Measurements from ENCODE around the gene SHCBP1L.

Gene SHCBP1L

DNA sequence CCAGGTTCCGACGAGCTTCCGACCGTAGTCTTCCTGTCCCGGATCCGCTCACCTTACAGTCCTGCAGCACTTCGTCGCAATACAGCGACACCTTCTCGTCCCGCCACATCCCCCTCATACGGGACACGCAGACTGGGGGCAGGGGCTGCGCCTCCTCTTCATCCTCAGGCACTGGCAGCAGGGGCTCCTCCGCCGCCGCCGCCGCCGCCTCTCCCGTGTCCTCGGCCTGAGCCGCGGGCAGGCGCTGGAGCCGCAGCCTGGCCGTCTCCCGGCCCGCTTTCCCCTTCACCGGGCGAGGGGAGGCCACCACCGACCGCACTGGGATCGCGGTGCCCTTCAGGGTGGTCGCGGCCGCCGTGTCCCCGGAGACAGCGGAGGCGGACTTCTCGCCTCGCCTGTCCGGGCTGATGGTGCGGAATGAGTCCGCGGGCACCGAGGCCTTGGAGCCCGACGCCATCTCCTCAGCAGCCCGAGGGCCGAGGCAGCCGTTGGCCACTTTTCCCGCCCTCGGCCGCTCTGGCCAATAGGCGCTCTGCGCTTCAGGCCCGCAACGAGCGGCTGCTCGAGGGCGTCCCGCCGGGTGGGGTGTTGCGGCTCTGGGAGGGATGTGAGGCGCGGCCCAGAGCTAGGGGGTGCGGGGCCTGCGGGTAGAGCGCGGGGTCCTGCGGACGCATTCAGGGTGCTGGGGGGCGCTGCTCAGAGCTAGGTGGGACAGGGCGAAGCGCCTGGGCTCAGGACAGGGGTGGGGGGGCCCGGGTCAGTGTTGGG lies at the start of gene SHCBP1L:
TSS of gene SHCBP1L (minus strand) at position 490 of the 768 bp plus-strand sequence. CDS start at position 457, 33 bp downstream.
- no peak for DNase-seq (ENCODE audit: low spot score)

DNA sequence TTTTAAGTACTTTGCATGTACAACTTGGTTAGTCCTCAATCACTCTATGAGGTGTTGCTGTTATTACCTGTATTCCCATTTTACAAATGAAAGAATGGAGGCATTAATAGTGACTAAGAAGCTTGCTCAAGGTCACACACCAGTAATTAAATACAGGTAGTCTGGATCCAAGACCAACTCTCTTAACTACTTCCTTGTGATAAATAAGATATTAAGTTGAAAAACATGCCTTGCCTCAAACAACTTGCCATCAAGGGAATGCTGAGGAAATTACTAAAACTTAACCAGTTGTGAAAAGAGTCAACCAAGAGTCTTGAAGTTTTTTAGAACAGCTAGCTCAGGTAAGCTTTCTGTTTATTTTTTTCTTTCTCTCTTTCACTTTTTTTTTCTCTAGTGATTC lies 49.3 kb upstream of the SHCBP1L start:
- DNase-seq (ENCODE audit: low spot score), result peak; percentile 92

DNA sequence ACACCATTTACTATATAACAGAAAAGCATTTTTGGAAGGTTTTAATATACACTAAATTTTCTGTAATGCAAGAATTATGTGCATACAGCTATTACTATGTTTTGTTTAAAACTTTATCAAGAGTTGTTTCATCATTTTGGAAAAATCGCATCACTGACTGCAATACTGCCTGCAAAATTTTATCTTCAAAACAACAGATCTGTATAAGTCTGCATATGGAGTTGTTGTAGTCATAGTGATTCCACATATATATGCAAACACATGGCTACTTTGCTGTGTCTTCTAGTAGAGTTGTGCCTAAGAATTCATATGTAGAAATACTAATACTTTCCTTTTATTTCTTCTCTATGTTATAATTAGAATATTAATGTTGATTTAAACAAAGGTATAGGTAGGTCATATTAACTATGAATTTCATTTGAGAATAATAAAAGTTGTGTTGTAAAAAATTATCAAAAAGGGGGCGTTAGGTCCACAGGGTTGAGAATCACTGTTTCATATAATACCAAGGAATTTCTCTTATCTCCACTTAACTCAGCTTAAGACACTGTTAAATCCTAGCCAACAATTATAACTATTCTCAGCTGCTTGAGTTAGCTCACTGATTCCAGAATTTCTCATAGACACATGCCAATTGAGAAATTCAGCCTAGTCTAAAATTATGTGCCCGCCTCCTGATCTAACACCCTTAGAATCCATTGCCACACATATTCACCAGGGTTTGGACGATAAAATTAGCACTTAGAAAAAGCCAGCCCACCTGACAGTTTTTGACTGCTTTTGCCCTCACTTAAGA lies 47.4 kb upstream of the SHCBP1L start:
- no peak for DNase-seq (ENCODE audit: low spot score)

DNA sequence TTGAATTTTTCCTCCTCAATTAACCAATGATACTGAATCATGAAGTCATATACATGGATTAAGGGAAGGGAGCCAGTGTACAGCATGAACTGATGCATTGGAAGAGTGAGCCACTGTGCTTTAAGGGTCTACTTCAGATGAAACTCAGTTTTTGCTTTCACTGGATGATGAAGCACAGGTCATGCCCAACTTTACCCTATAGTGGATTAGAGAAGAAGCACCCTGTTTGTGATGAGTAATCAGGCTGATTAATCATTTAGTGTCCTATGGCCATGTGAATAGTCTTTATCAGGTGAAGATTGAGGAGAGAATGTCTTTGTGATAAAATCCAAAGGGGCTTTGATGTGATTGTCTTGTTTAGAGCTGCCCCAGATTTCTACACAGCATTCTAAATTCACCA lies 45.5 kb upstream of the SHCBP1L start:
- DNase-seq (ENCODE audit: low spot score), result peak; percentile 51

DNA sequence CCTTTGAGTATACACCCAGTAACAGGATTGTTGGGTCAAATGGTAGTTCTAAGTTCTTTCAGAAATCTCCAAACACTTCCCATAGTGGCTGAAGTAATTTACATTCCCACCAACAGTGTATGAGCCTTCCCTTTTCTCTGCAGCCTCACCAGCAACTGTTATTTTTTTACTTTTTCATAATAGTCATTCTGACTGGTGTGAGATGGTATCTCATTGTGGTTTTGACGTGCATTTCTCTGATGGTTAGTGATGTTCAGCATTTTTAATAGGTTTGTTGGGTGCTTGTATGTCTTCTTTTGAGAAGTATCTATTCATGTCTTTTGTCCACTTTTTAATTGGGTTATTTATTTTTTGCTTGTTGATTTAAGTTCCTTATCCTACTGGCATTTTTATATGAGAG lies 43.9 kb upstream of the SHCBP1L start:
- DNase-seq (ENCODE audit: low spot score), result no peak

DNA sequence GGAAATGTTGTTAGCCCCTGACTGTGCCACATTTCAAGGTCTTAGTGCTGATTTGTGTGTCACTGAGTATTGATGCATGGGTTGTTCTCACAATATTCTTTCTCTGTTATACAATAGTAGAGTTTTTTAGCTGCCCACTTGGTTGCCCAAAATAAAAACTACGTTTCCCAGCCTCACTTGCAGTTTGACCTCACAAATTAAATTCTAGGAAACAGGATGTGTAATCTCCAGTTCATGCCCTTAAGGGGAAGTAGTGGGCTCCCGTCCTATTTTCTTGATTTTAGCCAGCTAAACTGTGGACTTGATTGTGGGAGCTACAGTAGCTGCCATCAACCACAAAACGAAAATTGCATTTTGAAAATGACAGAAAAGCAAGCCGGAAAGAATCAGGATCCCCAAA lies 42.9 kb upstream of the SHCBP1L start:
- DNase-seq (ENCODE audit: low spot score), result no peak

DNA sequence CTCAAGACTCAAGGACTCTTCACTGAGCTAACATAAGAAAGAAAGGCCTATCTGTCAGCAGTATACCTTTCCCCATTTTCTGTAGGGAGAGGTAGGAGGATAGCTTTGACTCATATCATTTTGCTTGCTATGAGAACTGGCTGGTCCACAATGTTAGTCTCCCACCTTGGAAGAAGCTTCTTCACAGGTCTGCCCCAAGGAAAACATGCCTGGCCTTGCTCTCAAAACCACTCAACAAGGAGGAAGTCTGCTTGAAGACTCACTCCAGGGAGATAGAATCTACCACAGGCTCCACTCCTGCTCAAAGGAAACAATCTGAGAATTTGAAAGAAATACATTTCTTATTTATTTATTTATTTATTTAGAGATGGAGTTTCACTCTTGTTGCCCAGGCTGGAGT lies 40.8 kb upstream of the SHCBP1L start:
- no peak for DNase-seq (ENCODE audit: low spot score)

DNA sequence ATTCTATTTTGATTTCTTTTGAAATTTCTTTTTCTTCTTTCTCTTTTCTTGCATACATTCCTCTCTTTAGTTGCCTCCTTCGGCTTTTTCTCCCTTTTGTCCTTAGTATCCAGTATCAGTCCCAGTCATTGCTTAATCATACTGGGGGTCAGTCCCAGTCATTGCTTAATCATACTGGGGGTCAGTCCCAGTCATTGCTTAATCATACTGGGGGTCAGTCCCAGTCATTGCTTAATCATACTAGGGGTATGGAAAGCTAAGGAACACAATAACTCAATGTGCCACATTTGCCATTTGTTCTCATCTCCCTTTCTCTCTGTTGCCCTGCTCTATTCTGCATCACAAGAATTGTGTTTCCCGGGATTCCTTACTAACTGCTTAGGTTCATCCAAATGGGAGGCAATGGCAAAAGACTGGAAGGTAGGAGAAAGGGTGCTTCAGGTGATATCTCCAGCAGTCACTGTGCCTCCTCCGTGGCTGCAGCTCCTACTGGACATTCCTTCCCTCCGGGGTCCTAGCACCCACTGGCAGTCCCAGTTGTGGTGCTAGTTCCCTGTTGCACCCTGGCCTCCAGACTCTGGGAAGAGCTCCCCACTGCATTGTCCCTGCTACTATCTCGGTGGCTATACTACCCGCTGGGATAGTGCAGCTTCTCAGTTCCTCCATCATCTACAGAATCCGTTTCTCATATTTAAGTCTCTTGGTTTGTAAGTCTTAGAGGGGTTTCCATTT lies 37.6 kb upstream of the SHCBP1L start:
- DNase-seq (ENCODE audit: low spot score), result peak; percentile 50

DNA sequence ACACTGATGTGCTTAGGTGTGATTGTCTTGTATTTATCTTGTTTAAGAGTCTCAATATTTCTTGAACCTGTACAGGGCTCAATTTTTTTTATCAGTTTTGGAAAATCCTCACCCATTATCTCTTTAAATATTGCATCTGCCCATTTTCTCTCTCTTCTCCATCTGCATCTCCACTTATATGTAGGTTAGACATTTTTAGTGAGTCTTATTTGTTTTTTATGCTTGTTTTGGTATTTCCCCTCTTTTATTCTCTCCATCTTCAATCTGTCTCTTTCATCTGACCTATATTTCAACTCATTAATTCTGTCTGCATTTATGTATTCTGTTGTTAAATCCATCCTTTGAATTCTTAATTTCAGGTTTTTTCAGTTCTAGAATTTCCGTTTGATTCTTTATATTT lies 32.9 kb upstream of the SHCBP1L start:
- no peak for DNase-seq (ENCODE audit: low spot score)

DNA sequence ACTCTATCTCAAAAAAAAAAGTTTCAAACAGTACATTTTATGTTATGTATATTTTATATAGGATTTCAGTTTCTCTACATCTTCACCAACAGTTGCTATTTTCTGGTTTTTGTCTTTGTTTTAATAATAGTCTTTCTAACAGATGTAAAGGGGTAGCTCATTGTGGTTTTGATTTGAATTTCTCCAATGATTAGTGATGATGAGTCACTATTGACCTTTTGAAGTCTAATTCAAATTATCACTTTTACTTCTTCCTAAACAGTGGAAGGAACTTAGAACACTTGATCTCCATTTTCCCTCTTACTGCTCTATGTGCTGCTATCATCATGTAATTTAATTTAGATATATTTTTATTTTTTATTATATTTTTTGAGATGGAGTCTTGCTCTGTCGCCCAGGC lies 31.7 kb upstream of the SHCBP1L start:
- DNase-seq (ENCODE audit: low spot score), result no peak

DNA sequence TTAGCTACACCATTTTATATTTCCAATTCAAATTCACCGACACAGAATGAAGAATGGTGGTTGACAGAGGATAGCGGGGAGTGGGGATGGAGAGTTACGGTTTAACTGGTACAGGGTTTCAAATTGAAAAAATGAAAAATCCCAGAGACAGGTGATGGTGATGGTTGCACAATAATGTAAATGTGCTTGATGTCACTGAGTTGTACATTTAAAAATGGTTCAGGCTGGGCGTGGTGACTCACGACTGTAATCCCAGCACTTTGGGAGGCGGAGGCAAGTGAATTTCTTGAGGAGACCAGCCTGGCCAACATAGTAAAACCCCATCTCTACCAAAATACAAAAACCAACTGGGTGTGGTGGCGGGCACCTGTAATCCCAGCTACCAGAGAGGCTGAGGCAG lies 31.2 kb upstream of the SHCBP1L start:
- no peak for DNase-seq (ENCODE audit: low spot score)

DNA sequence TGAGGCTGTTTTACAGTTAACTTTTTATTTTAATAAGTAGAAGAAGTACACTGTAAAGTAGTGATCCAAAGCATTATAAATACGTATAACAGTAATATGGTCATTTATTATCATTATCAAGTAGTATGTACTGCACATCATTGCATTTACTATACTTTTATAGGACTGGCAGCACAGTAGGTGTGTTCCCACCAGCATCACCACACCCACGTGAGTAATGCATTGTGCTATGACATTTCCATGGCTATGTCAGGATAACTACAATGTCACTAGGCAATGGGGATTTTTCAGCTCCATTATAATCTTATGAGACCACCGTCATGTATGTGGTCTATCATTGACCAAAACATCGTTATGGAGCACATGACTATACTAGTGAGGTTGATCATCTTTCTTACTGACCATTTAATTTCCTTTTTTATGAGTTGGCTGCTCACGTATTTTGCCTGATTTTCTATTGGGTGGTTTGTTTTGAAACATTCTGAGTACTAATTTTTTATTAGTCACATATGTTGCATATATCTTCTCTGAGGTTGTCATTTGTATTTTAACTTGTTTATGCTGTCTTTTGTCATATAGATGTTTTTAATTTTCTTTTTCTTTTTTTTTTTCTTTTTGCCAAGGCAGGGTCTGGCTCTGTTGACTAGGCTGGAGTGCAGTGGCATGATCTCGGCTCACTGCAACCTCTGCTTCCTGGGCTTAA lies 25.3 kb upstream of the SHCBP1L start:
- no peak for DNase-seq (ENCODE audit: low spot score)

DNA sequence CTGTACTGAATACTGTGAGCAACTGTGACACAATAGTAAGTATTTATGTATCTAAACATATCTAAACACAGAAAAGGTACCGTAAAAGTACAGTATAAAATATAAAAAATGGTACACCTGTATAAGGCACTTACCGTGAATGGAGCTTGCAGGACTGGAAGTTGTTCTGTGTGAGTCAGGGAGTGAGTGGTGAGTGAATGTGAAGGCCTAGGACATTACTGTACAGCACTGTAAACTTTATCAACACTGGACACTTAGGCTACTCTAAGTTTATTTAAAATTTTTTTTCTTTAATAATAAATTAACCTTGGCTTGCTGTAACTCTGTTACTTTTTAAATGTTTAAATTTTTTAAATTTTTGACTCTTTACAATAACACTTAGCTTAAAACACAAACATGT lies 24.5 kb upstream of the SHCBP1L start:
- peak; percentile 40 for DNase-seq (ENCODE audit: low spot score)

DNA sequence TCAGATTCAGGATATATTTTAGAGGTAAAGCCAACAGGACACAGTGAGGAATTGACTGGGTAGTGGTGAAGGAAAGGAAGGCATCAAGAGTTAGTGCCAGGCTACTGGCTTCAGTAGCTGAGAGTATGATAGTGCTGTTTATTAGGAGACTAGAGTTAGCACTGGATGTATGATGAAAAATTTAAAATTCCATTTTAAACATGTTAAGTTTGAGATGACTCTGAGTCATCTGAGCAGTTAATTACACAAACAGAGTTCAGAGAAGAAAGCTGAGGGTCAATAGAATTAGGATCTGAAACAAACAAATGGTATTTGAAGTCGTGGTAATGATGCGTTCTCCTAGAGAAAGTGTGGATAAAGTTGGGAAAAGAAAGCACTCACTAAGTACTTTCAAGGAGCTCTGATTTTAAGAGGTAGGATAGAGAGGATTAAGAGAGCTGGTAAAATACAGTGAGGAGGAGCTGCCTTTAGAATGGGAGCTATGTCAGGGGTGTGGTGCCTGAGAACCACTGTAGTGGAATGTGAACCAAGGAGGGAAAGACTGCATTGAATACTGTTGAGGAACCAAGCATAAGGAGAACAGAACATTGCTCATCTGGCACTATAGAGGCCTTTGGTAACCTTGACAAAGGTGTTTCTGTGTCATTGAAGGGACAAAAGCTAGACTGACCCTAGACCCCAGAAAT lies 21.7 kb upstream of the SHCBP1L start:
- DNase-seq (ENCODE audit: low spot score), result no peak

DNA sequence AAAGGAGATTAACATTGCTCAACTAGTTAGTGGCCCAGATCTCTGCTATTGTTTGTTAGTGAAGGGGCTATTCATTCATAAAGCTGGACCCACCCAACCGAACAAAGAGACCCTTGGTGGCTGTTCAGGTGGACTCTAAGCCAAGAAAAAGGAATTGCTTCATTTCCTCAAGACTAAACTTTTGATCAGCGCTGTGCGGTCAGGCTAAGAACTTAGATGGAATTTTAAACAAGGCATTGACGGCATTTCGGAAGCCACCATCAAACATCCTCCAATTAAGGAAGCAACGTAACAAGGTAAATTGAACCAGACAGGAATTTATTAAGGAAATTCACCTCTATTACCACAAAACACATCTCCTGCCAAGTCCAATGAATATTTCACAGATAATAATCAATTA lies 19.9 kb upstream of the SHCBP1L start:
- DNase-seq (ENCODE audit: low spot score), result peak; percentile 29

DNA sequence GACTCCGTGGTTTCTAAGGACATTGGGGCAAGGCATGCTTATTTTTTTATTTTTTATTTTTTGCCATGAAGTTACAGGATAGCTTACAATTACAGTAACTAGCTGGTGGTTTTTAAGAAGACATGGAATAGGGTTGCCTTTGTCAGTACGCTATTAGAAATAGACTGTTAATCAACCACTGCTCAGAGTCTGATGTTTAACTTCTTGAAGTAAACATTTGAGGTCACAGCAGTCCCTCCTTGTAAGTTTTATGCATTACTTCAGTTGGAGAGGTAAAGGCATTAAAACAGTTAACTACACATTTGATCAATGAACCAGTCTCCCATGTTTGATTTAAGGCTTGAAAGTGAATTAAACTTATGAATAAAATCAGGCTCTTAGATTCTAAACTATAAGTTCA lies 19.3 kb upstream of the SHCBP1L start:
- no peak for DNase-seq (ENCODE audit: low spot score)

DNA sequence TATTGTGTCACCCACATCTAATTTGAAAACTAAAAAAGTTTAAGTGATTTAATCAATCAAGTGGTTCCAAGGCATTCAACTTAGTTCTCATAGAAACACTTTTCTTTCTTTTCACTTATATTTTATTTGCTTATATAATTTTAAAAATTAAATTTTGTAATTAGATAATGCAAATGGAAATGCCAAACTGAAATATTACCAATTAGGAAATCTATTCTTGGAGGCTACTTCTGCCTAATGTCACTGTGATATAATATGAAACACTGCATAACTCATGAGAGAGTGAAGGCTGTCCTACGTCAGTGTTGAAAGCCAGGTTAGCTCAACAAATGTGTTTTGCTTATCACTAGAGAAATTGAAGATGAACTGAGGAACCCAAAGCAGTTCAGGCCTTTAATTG lies 18.3 kb upstream of the SHCBP1L start:
- DNase-seq (ENCODE audit: low spot score), result no peak

DNA sequence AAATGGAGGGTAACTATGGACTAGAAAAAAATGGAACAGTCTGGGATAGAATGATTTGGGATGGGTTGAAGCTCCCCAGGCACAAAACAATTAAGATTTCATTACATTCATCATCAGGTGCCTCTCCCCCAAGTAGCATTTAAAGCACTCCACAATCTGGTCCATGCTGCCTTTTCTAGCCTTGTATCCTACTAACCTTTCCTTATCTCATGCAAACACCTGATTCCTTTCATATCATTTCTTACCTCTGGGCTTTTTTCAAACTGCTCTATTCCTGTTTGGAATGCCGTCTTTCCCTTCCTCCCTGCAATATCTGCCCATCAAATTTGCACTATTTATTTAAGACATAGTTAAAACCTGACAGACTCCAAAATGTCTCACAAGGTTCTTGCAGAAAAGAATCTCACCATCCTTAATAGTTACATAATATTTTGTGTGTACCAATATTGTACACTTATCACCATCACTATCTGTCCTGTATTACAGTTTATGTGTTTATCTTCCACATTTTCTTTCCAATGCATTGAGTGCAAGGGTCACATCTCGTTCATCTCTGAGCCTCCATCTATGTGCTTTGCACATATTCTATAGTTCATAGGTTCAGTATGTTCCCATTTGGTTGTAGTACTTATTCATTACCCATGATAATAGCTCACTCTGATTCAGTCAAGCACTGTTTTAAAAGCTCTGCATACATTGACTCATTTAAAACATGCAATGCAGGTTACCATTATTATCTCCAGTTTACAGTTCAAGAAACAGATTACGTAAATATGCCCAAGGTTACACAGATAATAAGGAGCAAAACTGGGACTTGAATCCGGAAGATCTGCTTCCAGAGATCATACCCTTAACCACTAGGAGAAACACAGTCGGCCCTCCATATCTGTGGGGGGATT lies 16.1 kb upstream of the SHCBP1L start:
- no peak for DNase-seq (ENCODE audit: low spot score)

DNA sequence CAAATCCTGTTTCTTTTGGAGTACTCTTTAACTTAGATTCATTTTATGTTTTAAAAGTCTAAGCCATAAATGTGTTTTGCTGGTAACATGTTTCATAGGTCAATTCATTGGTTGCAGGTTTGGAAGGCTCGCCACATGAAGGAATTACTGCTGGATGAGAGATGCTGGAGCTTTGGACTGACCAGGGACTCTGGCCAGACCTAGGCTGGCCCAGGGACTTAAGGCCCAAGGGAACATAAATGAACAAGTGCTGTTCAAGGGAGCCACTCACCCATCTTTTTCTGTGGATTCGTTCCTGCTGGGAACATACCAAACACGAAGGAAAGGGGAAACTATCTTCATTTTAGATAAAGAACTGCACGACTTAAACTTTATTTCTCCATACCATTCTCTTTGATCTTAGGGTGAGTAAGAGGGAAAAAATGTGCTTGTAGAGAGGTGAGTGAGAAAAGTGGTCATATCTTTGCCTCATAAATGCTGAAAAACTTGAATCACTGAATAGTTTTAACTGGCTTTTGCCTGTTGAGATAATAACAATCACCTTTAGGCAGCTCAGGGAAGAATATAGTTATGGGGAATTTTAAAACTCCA lies 15.3 kb upstream of the SHCBP1L start:
- peak; percentile 78 for DNase-seq (ENCODE audit: low spot score)

DNA sequence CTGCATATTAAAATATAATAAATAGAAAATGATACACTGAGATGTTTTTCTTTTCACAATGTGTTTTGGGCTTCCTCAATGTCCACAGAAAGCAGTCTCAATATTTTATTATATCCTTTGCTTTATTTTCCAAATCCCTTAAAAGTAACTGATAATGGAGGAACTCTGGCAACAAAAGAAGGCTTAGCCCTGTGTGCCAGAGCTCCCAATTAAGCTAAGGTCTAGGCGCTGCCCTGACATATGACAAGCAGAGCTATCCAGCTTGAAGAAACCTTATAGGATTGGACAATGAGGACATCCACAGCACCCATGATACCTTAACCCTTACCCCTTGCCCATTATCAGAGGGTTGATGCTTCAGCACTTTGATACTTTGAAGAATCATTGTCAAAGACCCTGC lies 12.9 kb upstream of the SHCBP1L start:
- no peak for DNase-seq (ENCODE audit: low spot score)

Data from kidney tubule cell (primary cell).